ENCODE data around the gene NTS.

The NTS gene

GRCh38 chr12:85923767-85924331 is 49.8 kb downstream of the NTS start:
- no peak for DNase-seq (ENCODE audit: low read depth in 2 of 2)

- DNase-seq (ENCODE audit: low read depth in 2 of 2), result no peak
Measured at GRCh38 chr12:85927166-85927565, 53.1 kb downstream of the NTS start.
